IPS DF 6.9 (cell line): ENCODE data around the gene RRAGD.

Source experiments
- DNase-seq: peaks from one replicate; pipeline ENCODE4 v3.0.0-alpha.2; 2013; ENCODE audit warnings: low read depth, low spot score
- H3K27ac ChIP-seq: one replicate; pipeline ENCODE4 v1.5.1; 2013; ENCODE audit warnings: low read length, control low read depth
- H3K27me3 ChIP-seq: 2 replicates; pipeline ENCODE4 v1.6.1; 2013; ENCODE audit warnings: mild to moderate bottlenecking, low read length; ENCODE audit not compliant: control insufficient read depth, insufficient read depth
- H3K36me3 ChIP-seq: 2 replicates; pipeline ENCODE4 v1.6.1; 2013; ENCODE audit warnings: low read length; ENCODE audit not compliant: control insufficient read depth, insufficient read depth
- H3K4me1 ChIP-seq: 2 replicates; pipeline ENCODE4 v1.6.1; 2013; ENCODE audit warnings: low read length; ENCODE audit not compliant: control insufficient read depth, insufficient read depth
- H3K4me3 ChIP-seq: 2 replicates; pipeline ENCODE4 v1.5.1; 2013; ENCODE audit warnings: mild to moderate bottlenecking, low read length
- H3K9me3 ChIP-seq: 2 replicates; pipeline ENCODE4 v1.6.1; 2013; ENCODE audit warnings: low read length, inconsistent platforms; ENCODE audit not compliant: control insufficient read depth, insufficient read depth
- WGBS: extraction: QIAGEN DNeasy Blood & Tissue Kit; methylation state at CpG from one replicate; pipeline ENCODE4 v1.1.7; 2013; ENCODE audit warnings: mixed read lengths, missing lambda C conversion rate; ENCODE audit not compliant: insufficient read length, insufficient coverage; 5-methylcytosine and 5-hydroxymethylcytosine counted together

The RRAGD gene

DNA sequence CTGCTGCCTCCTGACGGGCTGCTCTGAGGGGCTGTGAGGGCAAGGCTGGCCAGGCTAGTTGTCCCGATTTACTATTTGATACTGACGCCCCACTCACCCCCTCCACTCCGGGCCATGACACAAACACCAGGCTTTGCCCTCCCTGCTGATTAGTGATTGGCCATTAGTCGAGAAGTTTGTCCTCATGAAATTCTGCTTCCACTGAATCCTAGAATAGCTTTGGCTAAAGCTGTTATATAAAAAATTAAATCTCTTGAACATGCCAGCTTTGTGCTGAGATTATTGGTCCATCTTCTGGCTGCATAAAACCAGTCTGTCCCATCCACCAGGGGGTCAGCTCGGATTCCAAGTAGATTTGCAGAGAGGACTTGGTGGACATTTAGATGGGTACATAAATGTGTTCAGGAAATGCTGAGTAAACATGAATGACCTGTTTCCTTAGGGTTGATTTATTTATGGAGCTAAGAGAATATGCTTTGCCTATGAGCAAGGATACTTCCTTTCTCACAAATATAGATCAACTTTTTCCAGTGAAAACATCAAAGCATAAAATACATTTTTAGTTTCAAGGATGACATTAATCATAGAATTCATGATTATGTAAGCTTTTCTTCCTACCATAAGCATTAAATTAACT is 96.7 kb downstream of the RRAGD start, which contains the start of gene GABRR2:
Gene GABRR2 (minus strand): TSS at position 51 of the 637 bp plus-strand sequence. CDS start 134 bp downstream, outside the sequence.
- H3K4me1 ChIP-seq = peaks cover 1% of the 10 kb centered on the region; the same call in 1 of the 2 replicates
- no CpG with 5 or more reads among the region's 6 CpGs for WGBS
- no peaks in the 10 kb centered on the region for H3K27me3 ChIP-seq
- no peak within 1 kb of the TSS for H3K27ac ChIP-seq
- H3K36me3 ChIP-seq = no peaks in the 10 kb centered on the region
- H3K4me3 ChIP-seq = no peak within 1 kb of the TSS
- H3K9me3 ChIP-seq = no peaks in the 10 kb centered on the region
- DNase-seq = no peak

- no peaks in the 10 kb centered on the region for H3K27me3 ChIP-seq
- peaks cover 1% of the 10 kb centered on the region; the same call in 1 of the 2 replicates for H3K4me1 ChIP-seq
- no peak overlapping the region for H3K4me3 ChIP-seq
- no peak overlapping the region for H3K27ac ChIP-seq
- no peak for DNase-seq
- no CpG with 5 or more reads among the region's 7 CpGs for WGBS
- no peaks in the 10 kb centered on the region for H3K9me3 ChIP-seq
- H3K36me3 ChIP-seq = no peaks in the 10 kb centered on the region
These were observed 97.4 kb downstream of the RRAGD start for GRCh38 chr6:89314692-89315091.
